ENCODE data around the gene SCRG1.

Gene SCRG1

DNA sequence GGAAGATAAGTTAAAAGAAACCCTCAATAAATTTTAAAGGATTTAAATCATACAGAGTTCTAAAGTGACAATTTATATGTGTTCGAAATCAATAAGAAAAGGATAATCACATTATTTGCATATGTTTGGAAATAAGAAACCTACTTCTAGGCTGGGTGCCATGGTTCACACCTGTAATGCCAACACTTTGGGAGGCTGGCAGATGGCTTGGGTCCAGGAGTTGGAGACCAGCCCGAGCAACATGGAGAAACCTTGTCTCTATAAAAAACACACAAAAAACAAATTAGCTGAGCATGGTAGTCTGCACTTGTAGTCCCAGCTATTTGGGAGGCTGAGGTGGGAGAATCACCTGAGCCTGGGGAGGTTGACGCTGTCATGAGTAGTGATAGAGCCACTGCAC, 36.2 kb downstream of the SCRG1 start:
- TF ChIP-seq GLIS3 (CRISPR knock-in tag; IDR thresholded peaks at IDR 0.05) (no peak), OSR1 (CRISPR knock-in tag; IDR thresholded peaks at IDR 0.05) (no peak), ZFP3 (CRISPR knock-in tag; IDR thresholded peaks at IDR 0.05) (no peak), ARNTL (CRISPR knock-in tag; IDR thresholded peaks at IDR 0.05; ENCODE audit: borderline replicate concordance, low read depth) (no peak), ESRRG (CRISPR knock-in tag; IDR thresholded peaks at IDR 0.05) (no peak), CSDC2 (CRISPR knock-in tag; IDR thresholded peaks at IDR 0.05) (no peak), ISL1 (CRISPR knock-in tag; IDR thresholded peaks at IDR 0.05) (no peak), ZC3H10 (CRISPR knock-in tag; IDR thresholded peaks at IDR 0.05) (no peak)
- TF ChIP-seq, protein P1, sequence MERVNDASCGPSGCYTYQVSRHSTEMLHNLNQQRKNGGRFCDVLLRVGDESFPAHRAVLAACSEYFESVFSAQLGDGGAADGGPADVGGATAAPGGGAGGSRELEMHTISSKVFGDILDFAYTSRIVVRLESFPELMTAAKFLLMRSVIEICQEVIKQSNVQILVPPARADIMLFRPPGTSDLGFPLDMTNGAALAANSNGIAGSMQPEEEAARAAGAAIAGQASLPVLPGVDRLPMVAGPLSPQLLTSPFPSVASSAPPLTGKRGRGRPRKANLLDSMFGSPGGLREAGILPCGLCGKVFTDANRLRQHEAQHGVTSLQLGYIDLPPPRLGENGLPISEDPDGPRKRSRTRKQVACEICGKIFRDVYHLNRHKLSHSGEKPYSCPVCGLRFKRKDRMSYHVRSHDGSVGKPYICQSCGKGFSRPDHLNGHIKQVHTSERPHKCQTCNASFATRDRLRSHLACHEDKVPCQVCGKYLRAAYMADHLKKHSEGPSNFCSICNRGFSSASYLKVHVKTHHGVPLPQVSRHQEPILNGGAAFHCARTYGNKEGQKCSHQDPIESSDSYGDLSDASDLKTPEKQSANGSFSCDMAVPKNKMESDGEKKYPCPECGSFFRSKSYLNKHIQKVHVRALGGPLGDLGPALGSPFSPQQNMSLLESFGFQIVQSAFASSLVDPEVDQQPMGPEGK (CRISPR knock-in tag; IDR thresholded peaks at IDR 0.05; ENCODE audit: borderline replicate concordance): no peak
- TF ChIP-seq, protein P2, sequence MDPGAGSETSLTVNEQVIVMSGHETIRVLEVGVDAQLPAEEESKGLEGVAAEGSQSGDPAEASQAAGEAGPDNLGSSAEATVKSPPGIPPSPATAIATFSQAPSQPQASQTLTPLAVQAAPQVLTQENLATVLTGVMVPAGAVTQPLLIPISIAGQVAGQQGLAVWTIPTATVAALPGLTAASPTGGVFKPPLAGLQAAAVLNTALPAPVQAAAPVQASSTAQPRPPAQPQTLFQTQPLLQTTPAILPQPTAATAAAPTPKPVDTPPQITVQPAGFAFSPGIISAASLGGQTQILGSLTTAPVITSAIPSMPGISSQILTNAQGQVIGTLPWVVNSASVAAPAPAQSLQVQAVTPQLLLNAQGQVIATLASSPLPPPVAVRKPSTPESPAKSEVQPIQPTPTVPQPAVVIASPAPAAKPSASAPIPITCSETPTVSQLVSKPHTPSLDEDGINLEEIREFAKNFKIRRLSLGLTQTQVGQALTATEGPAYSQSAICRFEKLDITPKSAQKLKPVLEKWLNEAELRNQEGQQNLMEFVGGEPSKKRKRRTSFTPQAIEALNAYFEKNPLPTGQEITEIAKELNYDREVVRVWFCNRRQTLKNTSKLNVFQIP (CRISPR knock-in tag; IDR thresholded peaks at IDR 0.05; ENCODE audit: borderline replicate concordance, low read depth): no peak
- TF ChIP-seq, protein P3, sequence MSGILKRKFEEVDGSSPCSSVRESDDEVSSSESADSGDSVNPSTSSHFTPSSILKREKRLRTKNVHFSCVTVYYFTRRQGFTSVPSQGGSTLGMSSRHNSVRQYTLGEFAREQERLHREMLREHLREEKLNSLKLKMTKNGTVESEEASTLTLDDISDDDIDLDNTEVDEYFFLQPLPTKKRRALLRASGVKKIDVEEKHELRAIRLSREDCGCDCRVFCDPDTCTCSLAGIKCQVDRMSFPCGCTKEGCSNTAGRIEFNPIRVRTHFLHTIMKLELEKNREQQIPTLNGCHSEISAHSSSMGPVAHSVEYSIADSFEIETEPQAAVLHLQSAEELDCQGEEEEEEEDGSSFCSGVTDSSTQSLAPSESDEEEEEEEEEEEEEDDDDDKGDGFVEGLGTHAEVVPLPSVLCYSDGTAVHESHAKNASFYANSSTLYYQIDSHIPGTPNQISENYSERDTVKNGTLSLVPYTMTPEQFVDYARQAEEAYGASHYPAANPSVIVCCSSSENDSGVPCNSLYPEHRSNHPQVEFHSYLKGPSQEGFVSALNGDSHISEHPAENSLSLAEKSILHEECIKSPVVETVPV (CRISPR knock-in tag; IDR thresholded peaks at IDR 0.05): no peak
- ATAC-seq: no peak

DNA sequence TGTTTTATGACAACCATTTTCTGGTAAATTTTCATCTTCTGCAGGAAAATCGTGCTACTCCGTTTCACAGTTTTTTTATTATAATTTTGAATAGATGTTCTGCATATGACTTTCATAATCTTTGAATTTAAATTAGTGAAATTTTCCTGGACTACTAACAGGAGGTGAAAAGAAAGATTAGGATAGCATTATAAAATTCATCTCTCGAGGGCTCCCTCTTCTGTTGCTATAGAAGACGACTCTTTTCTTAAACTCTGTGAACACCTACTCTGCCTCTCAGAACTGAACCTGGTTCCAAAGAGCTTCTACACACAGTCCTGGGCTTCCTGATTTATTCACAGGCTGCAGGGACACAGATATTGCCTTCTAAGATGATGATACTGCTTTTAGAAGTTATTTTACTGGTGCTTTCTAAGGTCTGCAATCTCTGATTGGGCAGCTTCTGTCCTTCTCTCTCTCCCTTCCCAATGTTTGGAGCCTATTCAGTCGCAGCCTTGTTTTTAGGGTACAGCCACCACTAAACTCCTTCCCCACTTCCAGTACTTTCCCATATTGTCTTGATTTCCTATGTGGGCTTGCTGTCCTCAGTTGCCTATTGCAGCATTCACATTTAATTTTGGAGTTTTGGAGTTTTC, 38.2 kb downstream of the SCRG1 start:
- TF ChIP-seq, protein P4, sequence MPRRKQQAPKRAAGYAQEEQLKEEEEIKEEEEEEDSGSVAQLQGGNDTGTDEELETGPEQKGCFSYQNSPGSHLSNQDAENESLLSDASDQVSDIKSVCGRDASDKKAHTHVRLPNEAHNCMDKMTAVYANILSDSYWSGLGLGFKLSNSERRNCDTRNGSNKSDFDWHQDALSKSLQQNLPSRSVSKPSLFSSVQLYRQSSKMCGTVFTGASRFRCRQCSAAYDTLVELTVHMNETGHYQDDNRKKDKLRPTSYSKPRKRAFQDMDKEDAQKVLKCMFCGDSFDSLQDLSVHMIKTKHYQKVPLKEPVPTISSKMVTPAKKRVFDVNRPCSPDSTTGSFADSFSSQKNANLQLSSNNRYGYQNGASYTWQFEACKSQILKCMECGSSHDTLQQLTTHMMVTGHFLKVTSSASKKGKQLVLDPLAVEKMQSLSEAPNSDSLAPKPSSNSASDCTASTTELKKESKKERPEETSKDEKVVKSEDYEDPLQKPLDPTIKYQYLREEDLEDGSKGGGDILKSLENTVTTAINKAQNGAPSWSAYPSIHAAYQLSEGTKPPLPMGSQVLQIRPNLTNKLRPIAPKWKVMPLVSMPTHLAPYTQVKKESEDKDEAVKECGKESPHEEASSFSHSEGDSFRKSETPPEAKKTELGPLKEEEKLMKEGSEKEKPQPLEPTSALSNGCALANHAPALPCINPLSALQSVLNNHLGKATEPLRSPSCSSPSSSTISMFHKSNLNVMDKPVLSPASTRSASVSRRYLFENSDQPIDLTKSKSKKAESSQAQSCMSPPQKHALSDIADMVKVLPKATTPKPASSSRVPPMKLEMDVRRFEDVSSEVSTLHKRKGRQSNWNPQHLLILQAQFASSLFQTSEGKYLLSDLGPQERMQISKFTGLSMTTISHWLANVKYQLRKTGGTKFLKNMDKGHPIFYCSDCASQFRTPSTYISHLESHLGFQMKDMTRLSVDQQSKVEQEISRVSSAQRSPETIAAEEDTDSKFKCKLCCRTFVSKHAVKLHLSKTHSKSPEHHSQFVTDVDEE (CRISPR knock-in tag; IDR thresholded peaks at IDR 0.05): no peak
- TF ChIP-seq GLIS3 (CRISPR knock-in tag; IDR thresholded peaks at IDR 0.05): no peak
- TF ChIP-seq, protein P3 (CRISPR knock-in tag; IDR thresholded peaks at IDR 0.05): no peak
- peak; percentile 83 for ATAC-seq

DNA sequence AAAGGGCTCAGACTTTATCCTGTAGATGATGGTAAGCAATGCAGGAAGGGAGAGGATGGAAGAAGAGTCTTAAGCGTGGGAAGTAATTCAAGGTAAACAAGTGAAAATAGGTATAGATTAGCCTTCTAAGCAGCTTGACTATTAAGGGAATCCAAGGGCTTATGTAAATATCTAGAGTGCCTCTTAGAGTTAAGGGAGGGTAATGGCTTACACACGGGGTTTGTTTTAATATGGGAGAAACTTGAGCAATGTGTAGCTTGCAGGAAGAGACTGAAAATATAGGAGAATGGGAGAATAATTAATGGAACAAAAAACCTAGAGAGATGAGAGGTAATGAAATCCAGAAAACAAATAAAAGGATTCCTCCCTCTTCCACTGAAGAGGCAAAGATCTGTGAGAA, 41.0 kb downstream of the SCRG1 start:
- ATAC-seq: no peak
- TF ChIP-seq BACH2 (CRISPR knock-in tag; IDR thresholded peaks at IDR 0.05; ENCODE audit: borderline replicate concordance) (no peak), ZFP30 (CRISPR knock-in tag; IDR thresholded peaks at IDR 0.05) (no peak), ISL1 (CRISPR knock-in tag; IDR thresholded peaks at IDR 0.05) (no peak), PPARA (CRISPR knock-in tag; IDR thresholded peaks at IDR 0.05; ENCODE audit: borderline replicate concordance) (no peak), OSR1 (CRISPR knock-in tag; IDR thresholded peaks at IDR 0.05) (no peak), TCF4 (CRISPR knock-in tag; IDR thresholded peaks at IDR 0.05; ENCODE audit: borderline replicate concordance) (no peak), ZC3H10 (CRISPR knock-in tag; IDR thresholded peaks at IDR 0.05) (no peak), CSDC2 (CRISPR knock-in tag; IDR thresholded peaks at IDR 0.05) (no peak), ZFP3 (CRISPR knock-in tag; IDR thresholded peaks at IDR 0.05) (no peak), ZNF565 (CRISPR knock-in tag; conservative IDR thresholded peaks at IDR 0.05; ENCODE audit: low read depth) (no peak), TOX (CRISPR knock-in tag; IDR thresholded peaks at IDR 0.05; ENCODE audit: borderline replicate concordance) (no peak)
- TF ChIP-seq, protein P4 (CRISPR knock-in tag; IDR thresholded peaks at IDR 0.05): no peak
- TF ChIP-seq, protein P3 (CRISPR knock-in tag; IDR thresholded peaks at IDR 0.05): no peak
- TF ChIP-seq, protein P1 (CRISPR knock-in tag; IDR thresholded peaks at IDR 0.05; ENCODE audit: borderline replicate concordance): no peak

Data from SK-N-SH treated with all-trans-retinoic acid at 6 μM for 48 hours (cell line).